Mucosa of descending colon (tissue), 3 donors: Measurements from ENCODE around the gene CPNE5. TPM values are rescaled to one million over a fixed set of nuclear protein-coding genes. Genes with fewer than 3 reads are reported as not detected.

Experiments
- ATAC-seq: fragments of 200-7000 bp; cut with Tn5 transposase; one replicate; pipeline ENCODE4 v1.9.1; 2020; ENCODE audit warnings: mild to moderate bottlenecking, moderate library complexity
- DNase-seq, 3 donors: peaks; one replicate each; pipeline ENCODE4 v3.0.0-alpha.2; 2020
- H3K36me3 ChIP-seq: fragments of 200-600 bp; one replicate; pipeline ENCODE4 v1.8.0; 2021; ENCODE audit warnings: low read depth, mild to moderate bottlenecking
- H3K4me1 ChIP-seq: fragments of 200-600 bp; one replicate; pipeline ENCODE4 v1.8.0; 2021; ENCODE audit warnings: low read depth, mild to moderate bottlenecking
- H3K4me3 ChIP-seq: fragments of 200-600 bp; one replicate; pipeline ENCODE4 v1.8.0; 2021; ENCODE audit warnings: mild to moderate bottlenecking
- H3K9me3 ChIP-seq: fragments of 200-600 bp; one replicate; pipeline ENCODE4 v1.8.0; 2021; ENCODE audit warnings: mild to moderate bottlenecking
- intact Hi-C, 2 donors: fragments of 100-400 bp; cut with DNase I in 1 of 2; cut with micrococcal nuclease in 1 of 2; formaldehyde crosslinking; loops; one replicate each; pipeline versions ENCODE4 v1.11.0 to v1.11.1; 2022; cut with DNase I, micrococcal nuclease
- total RNA-seq, 3 donors: library from RNA; stranded (reverse); fragmentation: NEBNext Ultra II Directional in 2 of 3; extraction: Animal tissue kit (Norgen Biotek cat#: 25700) in 2 of 3; gene quantifications; one replicate each; pipeline versions ENCODE4 v1.2.1 to v1.2.4, GENCODE V29; 2021 to 2023
- TF ChIP-seq, protein P1 (sequence below): fragments of 200-600 bp; IDR thresholded peaks from one replicate; pipeline ENCODE4 v1.8.0; 2022; ENCODE audit warnings: antibody characterized with exemption, mild to moderate bottlenecking
- donor health status: DM: no; HTN: no; CAD: no; lungs with moderate emphysema.
- donor health status: DM: no; HTN: no; CAD: no.
- donor health status: DM: no; HTN: yes; CAD: no.

CPNE5 gene
- total RNA-seq, 3 donors from 2014 or later = 4.7 to 15.2 (median 6.1) TPM

DNA sequence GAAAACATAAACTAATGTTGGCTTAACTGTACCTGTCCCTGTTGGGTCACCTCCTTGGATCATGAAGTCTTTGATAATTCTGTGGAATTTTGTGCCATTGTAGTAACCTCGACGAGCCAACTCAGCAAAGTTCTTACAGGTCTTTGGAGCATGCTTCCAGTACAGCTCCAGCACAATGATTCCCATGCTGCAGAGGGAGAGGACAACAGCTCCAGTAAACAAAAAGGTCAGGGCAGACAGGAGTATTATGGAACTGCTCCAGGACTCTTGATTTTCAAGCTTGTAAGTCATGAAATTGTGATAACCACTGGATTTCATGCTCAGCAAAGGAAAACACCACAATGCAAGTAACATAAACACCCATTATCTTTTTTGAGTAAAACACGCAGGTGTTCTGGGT, 32.4 kb upstream of the CPNE5 start:
- Histone ChIP-seq H3K4me1 (peaks cover 8% of the 10 kb centered on the region), H3K9me3 (no peaks in the 10 kb centered on the region), H3K36me3 (no peaks in the 10 kb centered on the region), H3K4me3 (no peak overlapping the region)
- DNase-seq = no peak
- TF ChIP-seq, protein P1, sequence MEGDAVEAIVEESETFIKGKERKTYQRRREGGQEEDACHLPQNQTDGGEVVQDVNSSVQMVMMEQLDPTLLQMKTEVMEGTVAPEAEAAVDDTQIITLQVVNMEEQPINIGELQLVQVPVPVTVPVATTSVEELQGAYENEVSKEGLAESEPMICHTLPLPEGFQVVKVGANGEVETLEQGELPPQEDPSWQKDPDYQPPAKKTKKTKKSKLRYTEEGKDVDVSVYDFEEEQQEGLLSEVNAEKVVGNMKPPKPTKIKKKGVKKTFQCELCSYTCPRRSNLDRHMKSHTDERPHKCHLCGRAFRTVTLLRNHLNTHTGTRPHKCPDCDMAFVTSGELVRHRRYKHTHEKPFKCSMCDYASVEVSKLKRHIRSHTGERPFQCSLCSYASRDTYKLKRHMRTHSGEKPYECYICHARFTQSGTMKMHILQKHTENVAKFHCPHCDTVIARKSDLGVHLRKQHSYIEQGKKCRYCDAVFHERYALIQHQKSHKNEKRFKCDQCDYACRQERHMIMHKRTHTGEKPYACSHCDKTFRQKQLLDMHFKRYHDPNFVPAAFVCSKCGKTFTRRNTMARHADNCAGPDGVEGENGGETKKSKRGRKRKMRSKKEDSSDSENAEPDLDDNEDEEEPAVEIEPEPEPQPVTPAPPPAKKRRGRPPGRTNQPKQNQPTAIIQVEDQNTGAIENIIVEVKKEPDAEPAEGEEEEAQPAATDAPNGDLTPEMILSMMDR = no peak
- no peak for ATAC-seq
- intact Hi-C loops = no loop called here

DNA sequence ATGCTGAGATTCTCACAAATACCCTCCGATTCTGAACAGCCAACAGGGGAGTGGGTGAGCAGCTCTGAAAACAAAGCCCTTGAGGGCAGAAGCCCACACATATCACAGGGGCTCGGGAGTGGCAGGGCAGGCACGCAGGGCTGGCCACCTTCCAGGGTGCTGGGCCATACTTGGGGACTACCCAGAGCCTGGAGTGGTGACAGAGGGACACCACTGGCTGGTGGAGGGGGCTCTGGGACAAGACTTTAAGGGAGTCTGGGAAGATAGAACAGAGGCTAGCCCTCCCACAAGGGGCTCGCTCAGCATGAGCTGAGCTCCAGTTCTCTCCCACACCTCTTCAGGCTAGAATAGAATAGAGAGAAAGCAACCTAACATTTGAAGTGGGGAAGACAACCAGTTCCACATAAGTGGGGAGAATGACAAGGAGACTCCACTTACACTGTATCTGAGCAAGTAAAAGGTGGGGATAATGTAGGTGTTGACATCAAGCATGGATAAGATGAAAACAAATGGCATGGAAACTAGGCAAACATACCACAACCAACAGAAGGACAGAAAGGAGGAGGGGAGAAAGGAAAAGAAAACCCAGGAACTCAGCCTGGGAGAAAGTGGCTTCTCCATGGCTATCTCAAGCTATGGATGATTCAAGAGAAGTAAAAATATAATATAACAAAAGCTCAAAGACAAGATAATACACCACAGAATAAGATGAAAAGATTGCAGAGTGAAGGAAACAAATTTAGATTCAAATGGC, 28.4 kb upstream of the CPNE5 start:
- DNase-seq (no peak), ATAC-seq (no peak)
- no peaks in the 10 kb centered on the region for H3K36me3 ChIP-seq
- no peaks in the 10 kb centered on the region for H3K9me3 ChIP-seq
- H3K4me1 ChIP-seq = no peaks in the 10 kb centered on the region
- TF ChIP-seq, protein P1 = no peak
- intact Hi-C loops = no loop called here
- H3K4me3 ChIP-seq = no peak overlapping the region

DNA sequence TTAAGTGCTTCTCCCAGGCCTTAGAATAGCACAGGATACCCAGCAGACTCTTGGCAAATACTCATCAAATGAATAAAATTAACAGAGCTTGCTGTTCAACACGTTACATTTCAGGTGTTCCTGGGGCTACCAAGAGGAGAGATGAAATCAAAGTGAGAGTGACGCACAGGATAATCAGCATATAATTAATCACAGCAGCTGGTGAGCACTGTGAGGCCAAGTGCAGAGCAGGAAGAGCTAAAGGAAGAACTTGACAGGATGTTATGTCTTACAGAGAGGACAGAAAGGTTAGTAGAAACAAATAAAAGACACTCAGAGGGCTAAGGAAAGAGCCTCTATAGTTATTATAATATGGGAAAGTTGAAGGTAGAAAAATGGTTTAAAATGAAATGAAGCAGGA, 26.6 kb upstream of the CPNE5 start:
- no peak for ATAC-seq
- TF ChIP-seq, protein P1 = no peak
- H3K4me3 ChIP-seq = no peak overlapping the region
- H3K36me3 ChIP-seq = no peaks in the 10 kb centered on the region
- H3K9me3 ChIP-seq = no peaks in the 10 kb centered on the region
- no peak for DNase-seq
- intact Hi-C loops = no loop called here
- no peaks in the 10 kb centered on the region for H3K4me1 ChIP-seq

DNA sequence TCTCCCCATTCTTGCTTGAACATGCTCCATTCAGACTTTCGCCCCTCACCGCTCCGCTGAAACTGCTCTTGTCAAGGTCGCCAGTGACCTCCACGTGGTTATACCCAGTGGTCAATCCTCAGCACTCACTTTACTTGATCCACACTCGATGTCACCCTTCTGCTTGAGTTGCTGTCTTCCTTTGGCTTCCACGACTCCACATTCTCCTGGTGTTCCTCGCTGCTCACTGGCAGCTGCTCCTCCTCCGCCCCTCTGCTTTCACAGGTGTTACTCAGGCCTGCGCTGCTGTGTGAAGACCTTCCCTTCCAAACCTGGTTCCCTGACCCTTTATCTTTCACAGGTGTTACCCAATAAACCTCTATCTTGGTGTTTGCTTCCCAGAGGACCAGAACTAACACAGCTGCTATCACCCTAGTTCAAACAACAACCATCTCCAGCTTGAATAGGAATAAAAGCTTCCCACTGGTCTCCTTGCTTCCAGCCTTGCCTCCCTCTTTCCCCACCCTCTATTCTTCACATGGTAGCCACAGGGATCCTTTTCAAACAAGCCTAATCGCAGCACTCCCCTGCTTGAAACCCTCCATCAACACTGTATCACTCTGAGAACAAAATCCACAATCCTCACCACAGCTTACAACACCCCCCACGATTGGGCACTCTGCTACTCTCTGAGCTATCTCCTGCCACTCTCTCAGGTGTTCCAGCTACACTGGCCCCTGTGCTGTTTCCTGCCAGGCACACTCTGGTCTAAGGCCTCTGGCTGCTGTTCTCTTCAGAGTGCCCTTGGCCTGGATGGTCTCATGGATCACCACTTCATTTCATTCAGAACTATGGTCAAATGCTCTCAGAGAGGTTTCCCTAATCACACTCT, 24.7 kb upstream of the CPNE5 start:
- no peaks in the 10 kb centered on the region for H3K9me3 ChIP-seq
- TF ChIP-seq, protein P1 = no peak
- intact Hi-C loops = no loop called here
- ATAC-seq = no peak
- H3K4me3 ChIP-seq = no peak overlapping the region
- no peaks in the 10 kb centered on the region for H3K4me1 ChIP-seq
- no peak for DNase-seq
- H3K36me3 ChIP-seq = no peaks in the 10 kb centered on the region

DNA sequence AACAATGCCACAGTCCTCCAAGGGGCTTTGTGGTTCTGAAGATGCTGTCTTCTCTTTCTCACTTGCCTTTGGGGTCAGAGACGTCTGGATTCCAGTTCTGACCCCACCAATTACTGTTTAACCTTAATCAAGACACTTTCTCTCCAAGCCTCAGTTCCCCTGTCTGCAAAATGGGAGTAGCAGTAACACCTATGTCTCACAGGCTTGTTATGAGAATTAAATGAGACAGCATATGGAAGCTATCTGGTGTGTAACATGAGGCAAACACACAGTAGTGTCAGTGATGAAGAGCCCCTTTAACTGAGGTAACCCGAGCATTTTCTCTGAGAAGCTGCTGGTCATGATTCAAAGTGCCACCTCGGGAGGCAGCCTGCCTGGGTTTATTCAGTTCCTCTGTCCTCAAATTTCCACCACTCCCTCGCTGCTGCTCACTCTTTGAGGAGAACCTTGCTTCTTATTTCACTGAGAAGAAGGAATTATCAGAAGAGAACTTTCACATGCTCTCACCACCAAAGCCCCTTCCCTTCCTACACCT, 23.7 kb upstream of the CPNE5 start:
- H3K36me3 ChIP-seq = no peaks in the 10 kb centered on the region
- TF ChIP-seq, protein P1 = no peak
- ATAC-seq (no peak), DNase-seq (no peak)
- no peaks in the 10 kb centered on the region for H3K4me1 ChIP-seq
- H3K9me3 ChIP-seq = no peaks in the 10 kb centered on the region
- intact Hi-C loops = no loop called here
- H3K4me3 ChIP-seq = no peak overlapping the region
